IMR-90 (cell line): ENCODE results near the gene THSD7B.

Experiments
- CEBPB ChIP-seq: IDR thresholded peaks from 2 replicates; pipeline ENCODE4 v1.6.1; 2012; ENCODE audit warnings: low read depth, low read length, improper control_type of control experiment
- CTCF ChIP-seq: conservative IDR thresholded peaks from 2 replicates; pipeline ENCODE4 v1.5.1; 2012; ENCODE audit warnings: mild to moderate bottlenecking, low read depth, low read length, improper control_type of control experiment
- FOS ChIP-seq: fragments of 150-350 bp; IDR thresholded peaks from 2 replicates; pipeline ENCODE4 v1.6.1; 2016; ENCODE audit warnings: low read depth, low read length
- MAZ ChIP-seq: IDR thresholded peaks from 2 replicates; pipeline ENCODE4 v1.6.1; 2012; ENCODE audit warnings: low read depth, mild to moderate bottlenecking, low read length, improper control_type of control experiment, moderate library complexity, borderline replicate concordance
- MXI1 ChIP-seq: IDR thresholded peaks from 2 replicates; pipeline ENCODE4 v1.6.1; 2012; ENCODE audit warnings: low read depth, mild to moderate bottlenecking, low read length, moderate library complexity, borderline replicate concordance
- NFE2L2 ChIP-seq: fragments of 150-350 bp; IDR thresholded peaks from 2 replicates; pipeline ENCODE4 v1.6.1; 2016; ENCODE audit warnings: low read depth, mild to moderate bottlenecking, low read length
- POLR2A ChIP-seq: IDR thresholded peaks from 2 replicates; pipeline ENCODE4 v1.6.1; 2012; ENCODE audit warnings: mild to moderate bottlenecking, low read depth, low read length
- RAD21 ChIP-seq: IDR thresholded peaks from 2 replicates; pipeline ENCODE4 v1.6.1; 2012; ENCODE audit warnings: low read length, improper control_type of control experiment
- RCOR1 ChIP-seq: IDR thresholded peaks from 2 replicates; pipeline ENCODE4 v1.6.1; 2012; ENCODE audit warnings: mild to moderate bottlenecking, low read length, improper control_type of control experiment; ENCODE audit not compliant: insufficient replicate concordance
- RFX5 ChIP-seq: IDR thresholded peaks from 2 replicates; pipeline ENCODE4 v1.8.0; 2012; ENCODE audit warnings: low read depth, mild to moderate bottlenecking, low read length, moderate library complexity
- SMC3 ChIP-seq: fragments of 150-350 bp; IDR thresholded peaks from 2 replicates; pipeline ENCODE4 v1.6.1; 2016; ENCODE audit warnings: low read depth, mild to moderate bottlenecking, antibody characterized with exemption, low read length, moderate library complexity
- USF2 ChIP-seq: fragments of 150-350 bp; IDR thresholded peaks from 2 replicates; pipeline ENCODE4 v1.6.1; 2017; ENCODE audit warnings: mild to moderate bottlenecking, antibody characterized with exemption, low read length, low read depth
- TF ChIP-seq, protein P1 (sequence below): fragments of 150-350 bp; IDR thresholded peaks from 2 replicates; pipeline ENCODE4 v1.6.1; 2016; ENCODE audit warnings: low read depth, mild to moderate bottlenecking, low read length, moderate library complexity, borderline replicate concordance

- no peak for TF ChIP-seq CTCF
- no peak for TF ChIP-seq FOS
- no peak for TF ChIP-seq POLR2A
- TF ChIP-seq, protein P1, sequence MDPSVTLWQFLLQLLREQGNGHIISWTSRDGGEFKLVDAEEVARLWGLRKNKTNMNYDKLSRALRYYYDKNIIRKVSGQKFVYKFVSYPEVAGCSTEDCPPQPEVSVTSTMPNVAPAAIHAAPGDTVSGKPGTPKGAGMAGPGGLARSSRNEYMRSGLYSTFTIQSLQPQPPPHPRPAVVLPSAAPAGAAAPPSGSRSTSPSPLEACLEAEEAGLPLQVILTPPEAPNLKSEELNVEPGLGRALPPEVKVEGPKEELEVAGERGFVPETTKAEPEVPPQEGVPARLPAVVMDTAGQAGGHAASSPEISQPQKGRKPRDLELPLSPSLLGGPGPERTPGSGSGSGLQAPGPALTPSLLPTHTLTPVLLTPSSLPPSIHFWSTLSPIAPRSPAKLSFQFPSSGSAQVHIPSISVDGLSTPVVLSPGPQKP: no peak
- TF ChIP-seq RCOR1: no peak
- TF ChIP-seq RAD21: no peak
- no peak for TF ChIP-seq CEBPB
- no peak for TF ChIP-seq MXI1
- TF ChIP-seq SMC3: no peak
- no peak for TF ChIP-seq NFE2L2
- TF ChIP-seq MAZ: no peak
- no peak for TF ChIP-seq RFX5
- no peak for TF ChIP-seq USF2
These were observed 33.4 kb downstream of the THSD7B start for GRCh38 chr2:136798766-136799165.
